GM23338 (cell line): ENCODE measurements around the gene TNF. TPM values are rescaled to one million over a fixed set of nuclear protein-coding genes. Genes with fewer than 3 reads are reported as not detected.

ENCODE experiments used
- ATAC-seq: fragments of 200-7000 bp; cut with Tn5 transposase; 3 replicates; pipeline ENCODE4 v1.9.1; 2020
- DNase-seq: peaks from one replicate; pipeline ENCODE4 v3.0.0-alpha.2; 2015; ENCODE audit warnings: low spot score
- H2AFZ ChIP-seq: fragments of 200-600 bp; sonication (generic); 2 replicates; pipeline ENCODE4 v1.8.0; 2016; ENCODE audit warnings: antibody characterized with exemption, mild to moderate bottlenecking, moderate library complexity
- H3F3A ChIP-seq: fragments of 200-600 bp; sonication (generic); replicated peaks from 2 replicates; pipeline ENCODE4 v1.8.0; 2017; ENCODE audit warnings: antibody characterized with exemption, mixed run types, low read depth
- H3K27ac ChIP-seq: fragments of 200-600 bp; sonication (generic); 2 replicates; pipeline ENCODE4 v1.6.1; 2016; ENCODE audit warnings: low read depth
- H3K27me3 ChIP-seq: fragments of 200-600 bp; sonication (generic); 2 replicates; pipeline ENCODE4 v1.8.0; 2016; ENCODE audit warnings: mild to moderate bottlenecking, mixed run types, moderate library complexity; ENCODE audit not compliant: insufficient read depth
- H3K36me3 ChIP-seq: fragments of 200-600 bp; sonication (generic); 2 replicates; pipeline ENCODE4 v1.8.0; 2016; ENCODE audit warnings: mild to moderate bottlenecking; ENCODE audit not compliant: insufficient read depth
- H3K4me1 ChIP-seq: fragments of 200-600 bp; sonication (generic); 2 replicates; pipeline ENCODE4 v1.8.0; 2016; ENCODE audit warnings: mild to moderate bottlenecking, moderate library complexity; ENCODE audit not compliant: insufficient read depth
- H3K4me2 ChIP-seq: fragments of 200-600 bp; sonication (generic); 2 replicates; pipeline ENCODE4 v1.7.1; 2017; ENCODE audit warnings: mixed run types
- H3K4me3 ChIP-seq: fragments of 200-600 bp; sonication (generic); 2 replicates; pipeline ENCODE4 v1.6.1; 2016; ENCODE audit warnings: mixed run types
- H3K79me2 ChIP-seq: fragments of 200-600 bp; sonication (generic); replicated peaks from 2 replicates; pipeline ENCODE4 v1.8.0; 2017; ENCODE audit warnings: mild to moderate bottlenecking; ENCODE audit not compliant: insufficient read depth
- H3K9me2 ChIP-seq: fragments of 200-600 bp; sonication (generic); 2 replicates; pipeline ENCODE4 v1.8.0; 2017; ENCODE audit not compliant: insufficient read depth
- H4K20me1 ChIP-seq: fragments of 200-600 bp; sonication (generic); replicated peaks from 2 replicates; pipeline ENCODE4 v1.8.0; 2017; ENCODE audit warnings: mild to moderate bottlenecking; ENCODE audit not compliant: insufficient read depth
- H3K27ac Mint-ChIP-seq: 2 replicates; pipeline ENCODE4 v1.8.0; 2020; ENCODE audit warnings: inconsistent platforms, mild to moderate bottlenecking, moderate library complexity, mixed read lengths
- H3K27me3 Mint-ChIP-seq: 3 replicates; pipeline ENCODE4 v1.8.0; 2022; ENCODE audit warnings: low read depth, mild to moderate bottlenecking, moderate library complexity, mixed read lengths, inconsistent platforms; ENCODE audit not compliant: insufficient read depth, poor library complexity
- H3K36me3 Mint-ChIP-seq: 3 replicates; pipeline ENCODE4 v1.8.0; 2021; ENCODE audit warnings: low read depth, mild to moderate bottlenecking, inconsistent platforms, moderate library complexity, mixed read lengths
- H3K4me1 Mint-ChIP-seq: 3 replicates; pipeline ENCODE4 v1.8.0; 2020; ENCODE audit warnings: mild to moderate bottlenecking, inconsistent platforms, mixed read lengths
- H3K4me3 Mint-ChIP-seq: 3 replicates; pipeline ENCODE4 v1.8.0; 2021; ENCODE audit warnings: moderate library complexity, mild to moderate bottlenecking, inconsistent platforms, mixed read lengths
- H3K9me3 Mint-ChIP-seq: 3 replicates; pipeline ENCODE4 v1.8.0; 2020; ENCODE audit warnings: moderate library complexity, mild to moderate bottlenecking, inconsistent platforms, mixed read lengths
- CREB1 ChIP-seq: fragments of 250-450 bp; sonication (Bioruptor Pico); IDR thresholded peaks from 2 replicates; pipeline ENCODE4 v1.5.0; 2020; ENCODE audit warnings: low read depth, mild to moderate bottlenecking, moderate library complexity
- EZH2 ChIP-seq: fragments of 200-600 bp; sonication (generic); IDR thresholded peaks from one replicate; pipeline ENCODE4 v1.8.0; 2017; ENCODE audit warnings: antibody characterized with exemption, mild to moderate bottlenecking, low read depth; ENCODE audit not compliant: unreplicated experiment
- POLR2AphosphoS5 ChIP-seq: IDR thresholded peaks from 2 replicates; pipeline ENCODE4 v1.6.1; 2016; ENCODE audit warnings: antibody characterized with exemption, low read depth
- ZNF331 ChIP-seq: fragments of 250-450 bp; sonication (Bioruptor Pico); IDR thresholded peaks from 2 replicates; pipeline ENCODE4 v1.5.0; 2020; ENCODE audit warnings: low read depth, mild to moderate bottlenecking, moderate library complexity
- polyA plus RNA-seq: library from polyadenylated mRNA; unstranded; fragments of >200 nt; fragmentation: Nextera tagmentation; extraction: Ambion mirVana; gene quantifications from 2 replicates; pipeline ENCODE4 v1.2.1, GENCODE V29; 2016
- total RNA-seq: library from RNA; depleted of rRNA; stranded (reverse); fragments of >200 nt; shearing (Covaris generic); gene quantifications from 2 replicates; pipeline ENCODE4 v1.2.3, GENCODE V29; 2014
- TF ChIP-seq, protein P1 (sequence below): fragments of 250-450 bp; sonication (Bioruptor Pico); IDR thresholded peaks from 2 replicates; pipeline ENCODE4 v1.5.0; 2020; ENCODE audit warnings: mild to moderate bottlenecking, moderate library complexity
- TF ChIP-seq, protein P2 (sequence below): IDR thresholded peaks from 2 replicates; pipeline ENCODE4 v1.6.1; 2016; ENCODE audit warnings: antibody characterized with exemption

Gene TNF
- total and polyA plus RNA-seq, 2 experiments from 2014 or later: 0.11 TPM; not detected in 1

DNA sequence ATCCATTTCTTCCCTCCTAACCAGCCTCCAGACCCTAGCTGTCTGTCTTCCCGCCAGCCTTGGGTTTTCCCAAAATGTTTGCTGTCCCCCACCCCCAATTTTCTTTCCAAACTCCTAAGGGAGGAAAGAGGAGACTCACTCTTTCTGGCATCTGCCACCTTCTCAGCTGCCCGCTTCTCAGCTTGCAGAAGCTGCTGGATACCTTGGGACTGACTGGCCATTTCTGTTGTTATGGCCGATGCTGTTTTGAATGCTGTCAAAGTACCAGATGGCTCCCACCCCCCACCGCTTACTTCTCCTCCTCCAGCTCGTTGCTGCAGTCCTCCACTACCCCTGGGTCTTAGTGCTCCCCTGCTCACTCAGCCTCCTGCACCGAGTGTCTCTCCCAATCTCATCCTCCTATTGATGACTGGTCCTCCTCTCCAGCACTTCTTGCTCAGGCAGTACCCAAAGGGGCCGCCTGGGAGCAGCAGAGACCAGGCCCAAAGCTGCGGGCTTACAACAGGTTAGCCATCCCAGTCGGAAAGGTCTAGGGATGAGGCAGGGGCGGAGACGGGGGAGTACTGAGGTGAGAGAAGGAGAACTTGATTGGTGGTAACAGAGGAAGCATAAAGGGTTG, 28.9 kb upstream of the TNF start, which contains the start of gene ATP6V1G2 (continued):
- TF ChIP-seq, protein P1, sequence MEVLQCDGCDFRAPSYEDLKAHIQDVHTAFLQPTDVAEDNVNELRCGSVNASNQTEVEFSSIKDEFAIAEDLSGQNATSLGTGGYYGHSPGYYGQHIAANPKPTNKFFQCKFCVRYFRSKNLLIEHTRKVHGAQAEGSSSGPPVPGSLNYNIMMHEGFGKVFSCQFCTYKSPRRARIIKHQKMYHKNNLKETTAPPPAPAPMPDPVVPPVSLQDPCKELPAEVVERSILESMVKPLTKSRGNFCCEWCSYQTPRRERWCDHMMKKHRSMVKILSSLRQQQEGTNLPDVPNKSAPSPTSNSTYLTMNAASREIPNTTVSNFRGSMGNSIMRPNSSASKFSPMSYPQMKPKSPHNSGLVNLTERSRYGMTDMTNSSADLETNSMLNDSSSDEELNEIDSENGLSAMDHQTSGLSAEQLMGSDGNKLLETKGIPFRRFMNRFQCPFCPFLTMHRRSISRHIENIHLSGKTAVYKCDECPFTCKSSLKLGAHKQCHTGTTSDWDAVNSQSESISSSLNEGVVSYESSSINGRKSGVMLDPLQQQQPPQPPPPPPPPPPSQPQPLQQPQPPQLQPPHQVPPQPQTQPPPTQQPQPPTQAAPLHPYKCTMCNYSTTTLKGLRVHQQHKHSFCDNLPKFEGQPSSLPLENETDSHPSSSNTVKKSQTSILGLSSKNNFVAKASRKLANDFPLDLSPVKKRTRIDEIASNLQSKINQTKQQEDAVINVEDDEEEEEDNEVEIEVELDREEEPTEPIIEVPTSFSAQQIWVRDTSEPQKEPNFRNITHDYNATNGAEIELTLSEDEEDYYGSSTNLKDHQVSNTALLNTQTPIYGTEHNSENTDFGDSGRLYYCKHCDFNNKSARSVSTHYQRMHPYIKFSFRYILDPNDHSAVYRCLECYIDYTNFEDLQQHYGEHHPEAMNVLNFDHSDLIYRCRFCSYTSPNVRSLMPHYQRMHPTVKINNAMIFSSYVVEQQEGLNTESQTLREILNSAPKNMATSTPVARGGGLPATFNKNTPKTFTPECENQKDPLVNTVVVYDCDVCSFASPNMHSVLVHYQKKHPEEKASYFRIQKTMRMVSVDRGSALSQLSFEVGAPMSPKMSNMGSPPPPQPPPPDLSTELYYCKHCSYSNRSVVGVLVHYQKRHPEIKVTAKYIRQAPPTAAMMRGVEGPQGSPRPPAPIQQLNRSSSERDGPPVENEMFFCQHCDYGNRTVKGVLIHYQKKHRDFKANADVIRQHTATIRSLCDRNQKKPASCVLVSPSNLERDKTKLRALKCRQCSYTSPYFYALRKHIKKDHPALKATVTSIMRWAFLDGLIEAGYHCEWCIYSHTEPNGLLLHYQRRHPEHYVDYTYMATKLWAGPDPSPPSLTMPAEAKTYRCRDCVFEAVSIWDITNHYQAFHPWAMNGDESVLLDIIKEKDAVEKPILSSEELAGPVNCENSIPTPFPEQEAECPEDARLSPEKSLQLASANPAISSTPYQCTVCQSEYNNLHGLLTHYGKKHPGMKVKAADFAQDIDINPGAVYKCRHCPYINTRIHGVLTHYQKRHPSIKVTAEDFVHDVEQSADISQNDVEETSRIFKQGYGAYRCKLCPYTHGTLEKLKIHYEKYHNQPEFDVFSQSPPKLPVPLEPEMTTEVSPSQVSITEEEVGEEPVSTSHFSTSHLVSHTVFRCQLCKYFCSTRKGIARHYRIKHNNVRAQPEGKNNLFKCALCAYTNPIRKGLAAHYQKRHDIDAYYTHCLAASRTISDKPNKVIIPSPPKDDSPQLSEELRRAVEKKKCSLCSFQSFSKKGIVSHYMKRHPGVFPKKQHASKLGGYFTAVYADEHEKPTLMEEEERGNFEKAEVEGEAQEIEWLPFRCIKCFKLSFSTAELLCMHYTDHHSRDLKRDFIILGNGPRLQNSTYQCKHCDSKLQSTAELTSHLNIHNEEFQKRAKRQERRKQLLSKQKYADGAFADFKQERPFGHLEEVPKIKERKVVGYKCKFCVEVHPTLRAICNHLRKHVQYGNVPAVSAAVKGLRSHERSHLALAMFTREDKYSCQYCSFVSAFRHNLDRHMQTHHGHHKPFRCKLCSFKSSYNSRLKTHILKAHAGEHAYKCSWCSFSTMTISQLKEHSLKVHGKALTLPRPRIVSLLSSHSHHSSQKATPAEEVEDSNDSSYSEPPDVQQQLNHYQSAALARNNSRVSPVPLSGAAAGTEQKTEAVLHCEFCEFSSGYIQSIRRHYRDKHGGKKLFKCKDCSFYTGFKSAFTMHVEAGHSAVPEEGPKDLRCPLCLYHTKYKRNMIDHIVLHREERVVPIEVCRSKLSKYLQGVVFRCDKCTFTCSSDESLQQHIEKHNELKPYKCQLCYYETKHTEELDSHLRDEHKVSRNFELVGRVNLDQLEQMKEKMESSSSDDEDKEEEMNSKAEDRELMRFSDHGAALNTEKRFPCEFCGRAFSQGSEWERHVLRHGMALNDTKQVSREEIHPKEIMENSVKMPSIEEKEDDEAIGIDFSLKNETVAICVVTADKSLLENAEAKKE: no peak

DNA sequence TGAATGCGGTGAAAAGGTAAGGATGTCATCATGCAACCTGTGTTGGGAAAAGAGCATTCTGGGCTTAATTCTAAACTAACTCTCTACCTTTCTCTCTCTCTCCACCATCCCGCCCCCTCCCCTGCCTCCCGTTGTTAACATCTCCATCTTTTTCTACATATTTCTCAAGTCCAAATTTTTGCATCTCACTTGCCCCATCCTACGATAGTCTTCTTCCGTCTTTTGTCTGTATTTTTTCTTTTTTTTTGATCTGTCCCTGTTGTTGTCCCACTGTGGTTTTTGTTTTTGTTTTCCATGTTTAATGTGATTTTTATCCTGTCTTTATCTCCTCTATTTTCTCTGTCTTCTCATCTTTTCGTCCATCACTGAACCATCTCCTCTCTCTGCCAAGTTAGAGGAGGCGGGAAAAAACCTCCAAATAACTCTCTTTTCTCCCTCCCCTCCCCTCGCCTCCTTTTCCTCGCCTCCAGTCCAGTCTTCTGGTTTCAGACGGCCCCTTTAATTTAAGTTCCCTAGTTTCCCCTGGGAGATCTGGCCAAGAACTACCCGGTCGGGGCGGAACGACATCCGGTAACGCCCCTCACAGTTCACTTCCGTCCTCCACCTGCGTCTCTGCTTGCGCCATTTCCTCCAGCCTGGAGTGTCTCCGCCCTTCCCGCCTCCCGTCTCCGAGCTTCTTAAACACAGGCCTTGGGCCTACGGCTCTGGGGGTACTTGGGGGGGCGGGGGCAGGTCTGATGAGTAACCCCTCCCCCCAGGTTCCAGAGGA, 28.2 kb upstream of the TNF start, which contains the start of gene NFKBIL1:
Gene NFKBIL1, plus strand, starts transcription at position 651 of the 769 bp plus-strand sequence. Its CDS starts 87 bp downstream, at position 738.
- no peaks in the 10 kb centered on the region for H4K20me1 ChIP-seq
- peak; percentile 98 for DNase-seq
- Mint-ChIP-seq H3K27ac (peak within 1 kb of the TSS; percentile 95), H3K9me3 (no peaks in the 10 kb centered on the region), H3K36me3 (peaks cover 22% of the 10 kb centered on the region), H3K4me3 (peak within 1 kb of the TSS; percentile 76), H3K4me1 (peaks cover 18% of the 10 kb centered on the region), H3K27me3 (peaks cover 8% of the 10 kb centered on the region)
- peak; percentile 85 for ATAC-seq
- TF ChIP-seq, protein P1: no peak
- TF ChIP-seq CREB1 (CRISPR knock-in tag) (peak; percentile 89), ZNF331 (CRISPR knock-in tag) (no peak), EZH2 (no peak), POLR2AphosphoS5 (peak; percentile 61; the same call in 1 of the 2 replicates)
- TF ChIP-seq, protein P2, sequence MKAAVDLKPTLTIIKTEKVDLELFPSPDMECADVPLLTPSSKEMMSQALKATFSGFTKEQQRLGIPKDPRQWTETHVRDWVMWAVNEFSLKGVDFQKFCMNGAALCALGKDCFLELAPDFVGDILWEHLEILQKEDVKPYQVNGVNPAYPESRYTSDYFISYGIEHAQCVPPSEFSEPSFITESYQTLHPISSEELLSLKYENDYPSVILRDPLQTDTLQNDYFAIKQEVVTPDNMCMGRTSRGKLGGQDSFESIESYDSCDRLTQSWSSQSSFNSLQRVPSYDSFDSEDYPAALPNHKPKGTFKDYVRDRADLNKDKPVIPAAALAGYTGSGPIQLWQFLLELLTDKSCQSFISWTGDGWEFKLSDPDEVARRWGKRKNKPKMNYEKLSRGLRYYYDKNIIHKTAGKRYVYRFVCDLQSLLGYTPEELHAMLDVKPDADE: peak; percentile 84
- H3K79me2 ChIP-seq: peaks cover 17% of the 10 kb centered on the region
- no peaks in the 10 kb centered on the region for H3K27me3 ChIP-seq
- peak within 1 kb of the TSS; percentile 93 for H3K27ac ChIP-seq
- 0 out of 2 replicates have a peak, but pooled peaks cover 8% of the 10 kb centered on the region for H3K36me3 ChIP-seq
- 0 out of 2 replicates have a peak, but pooled peaks cover 4% of the 10 kb centered on the region for H3F3A ChIP-seq
- peak within 1 kb of the TSS; percentile 58 for H3K4me3 ChIP-seq
- H3K4me2 ChIP-seq: peak within 1 kb of the TSS; percentile 79
- H3K9me2 ChIP-seq: no peaks in the 10 kb centered on the region
- no peak within 1 kb of the TSS for H2AFZ ChIP-seq
- peaks cover 11% of the 10 kb centered on the region; the same call in 1 of the 2 replicates for H3K4me1 ChIP-seq
